ENCODE results near the gene SLC7A1.

Gene SLC7A1

GRCh38 chr13:29550430-29550988, 45.0 kb downstream of the SLC7A1 start:
- DNase-seq, result no peak

GRCh38 chr13:29548722-29549121, 46.8 kb downstream of the SLC7A1 start:
- DNase-seq, result no peak

GRCh38 chr13:29547153-29547552, 48.3 kb downstream of the SLC7A1 start:
- DNase-seq, result no peak

- DNase-seq, result no peak
Observed at GRCh38 chr13:29546662-29547061, 48.8 kb downstream of the SLC7A1 start.

GRCh38 chr13:29545988-29546387, 49.5 kb downstream of the SLC7A1 start:
- DNase-seq, result no peak

GRCh38 chr13:29543230-29544215, 52.0 kb downstream of the SLC7A1 start:
- DNase-seq, result no peak

- no peak for DNase-seq
Observed at GRCh38 chr13:29542381-29542780, 53.1 kb downstream of the SLC7A1 start.

- no peak for DNase-seq
Observed at GRCh38 chr13:29541400-29541799, 54.1 kb downstream of the SLC7A1 start.

GRCh38 chr13:29540799-29541198, 54.7 kb downstream of the SLC7A1 start:
- DNase-seq, result no peak

GRCh38 chr13:29540334-29540733, 55.2 kb downstream of the SLC7A1 start:
- DNase-seq, result no peak

- DNase-seq, result no peak
Observed at GRCh38 chr13:29539856-29540255, 55.6 kb downstream of the SLC7A1 start.

- DNase-seq, result no peak
Observed at GRCh38 chr13:29538652-29539040, 56.8 kb downstream of the SLC7A1 start.

- DNase-seq, result no peak
Observed at GRCh38 chr13:29537736-29538651, 57.5 kb downstream of the SLC7A1 start.

GRCh38 chr13:29536853-29537252, 58.6 kb downstream of the SLC7A1 start:
- no peak for DNase-seq

GRCh38 chr13:29535663-29536655, 59.5 kb downstream of the SLC7A1 start:
- DNase-seq, result no peak

GRCh38 chr13:29534083-29534482, 61.4 kb downstream of the SLC7A1 start:
- DNase-seq, result no peak

GRCh38 chr13:29532821-29533220, 62.7 kb downstream of the SLC7A1 start:
- DNase-seq, result no peak

GRCh38 chr13:29532116-29532515, 63.4 kb downstream of the SLC7A1 start:
- DNase-seq, result no peak

- no peak for DNase-seq
Observed at GRCh38 chr13:29530901-29531300, 64.6 kb downstream of the SLC7A1 start.

GRCh38 chr13:29529754-29530153, 65.7 kb downstream of the SLC7A1 start:
- no peak for DNase-seq

- DNase-seq, result no peak
Observed at GRCh38 chr13:29527916-29528315, 67.6 kb downstream of the SLC7A1 start.

GRCh38 chr13:29527511-29527910, 68.0 kb downstream of the SLC7A1 start:
- no peak for DNase-seq
